IMR-90 (cell line): ENCODE results near the gene PRKAR1A. TPM values are rescaled to one million over a fixed set of nuclear protein-coding genes. Genes with fewer than 3 reads are reported as not detected.

Experiments
- ATAC-seq: fragments of 200-7000 bp; cut with Tn5 transposase; 2 replicates; pipeline ENCODE4 v1.9.1; 2020; ENCODE audit warnings: low read depth, mild to moderate bottlenecking, moderate library complexity
- BruUV-seq: library from RNA; stranded (reverse); fragments of 400-500 nt; replicated peaks from 2 replicates; lab custom pipeline; 2021; lab: Mats Ljungman, UMichigan
- CTCF ChIA-PET: fragments of 300-600 bp; formaldehyde crosslinking; extraction: SDS; loops from one replicate; lab custom pipeline; 2021; ENCODE audit warnings: antibody characterized with exemption; lab: Yijun Ruan, JAX
- POLR2A ChIA-PET: fragments of 300-600 bp; sonication (Branson Sonifier 250); formaldehyde crosslinking; loops from one replicate; lab custom pipeline; 2022; ENCODE audit warnings: antibody characterized with exemption; ENCODE audit not compliant: unreplicated experiment; lab: Charles Lee
- DNase-seq: peaks from one replicate; pipeline ENCODE4 v3.0.0; 2013
- H2AFZ ChIP-seq: replicated peaks from 2 replicates; pipeline ENCODE3; 2013; ENCODE audit warnings: low read length, mild to moderate bottlenecking; ENCODE audit not compliant: poor library complexity
- H2AK5ac ChIP-seq: 2 replicates; pipeline ENCODE4 v1.6.1; 2013; ENCODE audit warnings: low read depth, low read length, inconsistent platforms
- H2AK9ac ChIP-seq: replicated peaks from 2 replicates; pipeline ENCODE3; 2013; ENCODE audit warnings: mild to moderate bottlenecking, low read depth, low read length, moderate library complexity; ENCODE audit not compliant: poor library complexity
- H2BK120ac ChIP-seq: 2 replicates; pipeline ENCODE4 v1.6.1; 2013; ENCODE audit warnings: low read depth, low read length, inconsistent platforms
- H2BK15ac ChIP-seq: 3 replicates; pipeline ENCODE4 v1.6.1; 2013; ENCODE audit warnings: low read depth, low read length, inconsistent platforms
- H2BK20ac ChIP-seq: 2 replicates; pipeline ENCODE4 v1.6.1; 2013; ENCODE audit warnings: low read depth, mild to moderate bottlenecking, inconsistent platforms, low read length, moderate library complexity
- H2BK5ac ChIP-seq: 2 replicates; pipeline ENCODE4 v1.6.1; 2013; ENCODE audit warnings: mild to moderate bottlenecking, low read depth, low read length, inconsistent platforms; ENCODE audit not compliant: poor library complexity, severe bottlenecking
- H3K14ac ChIP-seq: replicated peaks from 2 replicates; pipeline ENCODE4 v1.6.1; 2013; ENCODE audit warnings: low read depth, low read length, inconsistent platforms
- H3K18ac ChIP-seq: 2 replicates; pipeline ENCODE4 v1.6.1; 2013; ENCODE audit warnings: low read depth, low read length, control low read depth
- H3K23ac ChIP-seq: 2 replicates; pipeline ENCODE4 v1.6.1; 2013; ENCODE audit warnings: low read depth, low read length, inconsistent platforms
- H3K27ac ChIP-seq: 2 replicates; pipeline ENCODE4 v1.5.1; 2013; ENCODE audit warnings: mild to moderate bottlenecking, control low read depth, low read length; ENCODE audit not compliant: insufficient read depth
- H3K27me3 ChIP-seq: 2 replicates; pipeline ENCODE4 v1.6.1; 2013; ENCODE audit warnings: low read length; ENCODE audit not compliant: control insufficient read depth, insufficient read depth
- H3K36me3 ChIP-seq: 2 replicates; pipeline ENCODE4 v1.6.1; 2013; ENCODE audit warnings: low read length, mixed read lengths; ENCODE audit not compliant: control insufficient read depth, insufficient read depth
- H3K4ac ChIP-seq: 2 replicates; pipeline ENCODE4 v1.6.1; 2013; ENCODE audit warnings: low read depth, low read length, inconsistent platforms
- H3K4me1 ChIP-seq: 2 replicates; pipeline ENCODE4 v1.6.1; 2013; ENCODE audit warnings: low read length, mixed read lengths; ENCODE audit not compliant: control insufficient read depth, insufficient read depth
- H3K4me2 ChIP-seq: 2 replicates; pipeline ENCODE4 v1.6.1; 2013; ENCODE audit warnings: low read depth, mild to moderate bottlenecking, control low read depth, low read length, moderate library complexity
- H3K4me3 ChIP-seq: 2 replicates; pipeline ENCODE4 v1.5.1; 2013; ENCODE audit warnings: low read depth, mild to moderate bottlenecking, control low read depth, low read length, moderate library complexity; ENCODE audit not compliant: insufficient read depth
- H3K56ac ChIP-seq: 2 replicates; pipeline ENCODE4 v1.6.1; 2013; ENCODE audit warnings: low read length, inconsistent platforms; ENCODE audit not compliant: insufficient read depth; ENCODE audit errors: extremely low read depth
- H3K79me1 ChIP-seq, 2 experiments: 2 replicates each; pipeline ENCODE4 v1.6.1; 2013; ENCODE audit warnings: low read length in 2 of 2, inconsistent platforms in 1 of 2, low read depth in 1 of 2
- H3K9ac ChIP-seq: 2 replicates; pipeline ENCODE4 v1.6.1; 2013; ENCODE audit warnings: low read depth, low read length, control low read depth
- H3K9me1 ChIP-seq: 2 replicates; pipeline ENCODE4 v1.6.1; 2013; ENCODE audit warnings: low read length, inconsistent platforms; ENCODE audit not compliant: insufficient read depth
- H3K9me3 ChIP-seq: 2 replicates; pipeline ENCODE4 v1.6.1; 2013; ENCODE audit warnings: low read length; ENCODE audit not compliant: control insufficient read depth, insufficient read depth
- H4K20me1 ChIP-seq: 2 replicates; pipeline ENCODE4 v1.6.1; 2013; ENCODE audit warnings: low read length, inconsistent platforms; ENCODE audit not compliant: insufficient read depth
- H4K5ac ChIP-seq: 2 replicates; pipeline ENCODE4 v1.6.1; 2013; ENCODE audit warnings: mild to moderate bottlenecking, low read depth, low read length, control low read depth
- H4K8ac ChIP-seq, 2 experiments: 2 replicates each; pipeline ENCODE4 v1.6.1; 2013; ENCODE audit warnings: low read depth in 2 of 2, low read length in 2 of 2, control low read depth in 1 of 2, inconsistent platforms in 1 of 2
- H4K91ac ChIP-seq: 2 replicates; pipeline ENCODE4 v1.6.1; 2013; ENCODE audit warnings: low read depth, low read length, inconsistent platforms; ENCODE audit not compliant: insufficient read depth
- FOS ChIP-seq: fragments of 150-350 bp; IDR thresholded peaks from 2 replicates; pipeline ENCODE4 v1.6.1; 2016; ENCODE audit warnings: low read depth, low read length
- MXI1 ChIP-seq: IDR thresholded peaks from 2 replicates; pipeline ENCODE4 v1.6.1; 2012; ENCODE audit warnings: low read depth, mild to moderate bottlenecking, low read length, moderate library complexity, borderline replicate concordance
- POLR2A ChIP-seq: IDR thresholded peaks from 2 replicates; pipeline ENCODE4 v1.6.1; 2012; ENCODE audit warnings: mild to moderate bottlenecking, low read depth, low read length
- SMC3 ChIP-seq: fragments of 150-350 bp; IDR thresholded peaks from 2 replicates; pipeline ENCODE4 v1.6.1; 2016; ENCODE audit warnings: low read depth, mild to moderate bottlenecking, antibody characterized with exemption, low read length, moderate library complexity
- USF2 ChIP-seq: fragments of 150-350 bp; IDR thresholded peaks from 2 replicates; pipeline ENCODE4 v1.6.1; 2017; ENCODE audit warnings: mild to moderate bottlenecking, antibody characterized with exemption, low read length, low read depth
- WGBS, 2 experiments: methylation state at CpG; one replicate each; pipeline versions ENCODE4 v1.1.5 to v1.1.7; 2013; ENCODE audit warnings: missing lambda C conversion rate in 2 of 2; ENCODE audit not compliant: insufficient read length in 1 of 2; ENCODE audit errors: extremely low coverage in 2 of 2; 5-methylcytosine and 5-hydroxymethylcytosine counted together
- dilution Hi-C: fragments of 300-500 bp; cut with HindIII; formaldehyde crosslinking; loops from one replicate; pipeline ENCODE4 v1.14.3; 2018; ENCODE audit warnings: low sequenced_read_pairs; ENCODE audit not compliant: unreplicated experiment
- in situ Hi-C: fragments of 300-500 bp; cut with MboI; formaldehyde crosslinking; loops from 3 replicates; pipeline ENCODE4 v1.14.3; 2019; ENCODE audit warnings: low sequenced_read_pairs, inconsistent platforms, mixed read lengths
- intact Hi-C: fragments of 100-400 bp; cut with micrococcal nuclease; formaldehyde crosslinking; loops from 2 replicates; pipeline ENCODE4 v1.10.0; 2022
- polyA plus RNA-seq, 3 experiments: library from polyadenylated mRNA; depleted of rRNA; stranded (reverse); fragments of >200 nt; gene quantifications; 2 replicates each; pipeline ENCODE4 v1.2.3, GENCODE V29; 2012; ENCODE audit warnings: low replicate concordance in 1 of 3
- total RNA-seq: library from RNA; depleted of rRNA; stranded (reverse); fragments of >200 nt; gene quantifications from 2 replicates; pipeline ENCODE4 v1.2.3, GENCODE V29; 2012

PRKAR1A gene
- total and polyA plus RNA-seq, 2 of the 4 experiments (the other 2 are of a cell fraction) = 145 to 256 TPM

DNA sequence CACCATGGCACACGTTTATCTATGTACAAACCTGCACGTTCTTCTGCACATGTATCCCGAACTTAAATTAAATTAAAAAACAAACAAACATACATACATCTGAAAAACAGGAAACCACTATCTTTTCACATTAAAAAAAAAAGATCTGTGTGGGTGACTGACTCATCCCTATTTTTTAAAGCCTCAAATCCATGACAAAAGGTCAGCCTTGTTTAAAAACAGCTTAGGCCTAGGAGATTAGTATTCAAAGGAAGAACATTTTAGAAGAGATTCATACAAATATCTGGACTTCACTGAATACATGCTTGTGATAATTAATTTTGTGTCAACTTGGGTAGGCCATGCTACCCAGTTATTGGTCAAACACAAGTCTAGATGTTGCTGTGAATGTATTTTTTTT lies 4.7 kb upstream of the PRKAR1A start:
- TF ChIP-seq FOS (no peak), USF2 (no peak), SMC3 (no peak), POLR2A (no peak), MXI1 (no peak)
- H3K27ac ChIP-seq = no peak overlapping the region
- H3K9me1 ChIP-seq = no peaks in the 10 kb centered on the region; the same call in 1 of the 2 replicates
- no peak overlapping the region for H2BK5ac ChIP-seq
- H4K8ac ChIP-seq = no peak overlapping the region
- no peak overlapping the region for H2AK5ac ChIP-seq
- POLR2A ChIA-PET = no interaction called here
- H2AK9ac ChIP-seq = no peak overlapping the region
- H3K4ac ChIP-seq = no peak overlapping the region
- H3K36me3 ChIP-seq = no peaks in the 10 kb centered on the region
- H3K56ac ChIP-seq = no peak overlapping the region
- BruUV-seq = no TSS peak
- H4K91ac ChIP-seq = no peak overlapping the region
- H3K4me1 ChIP-seq = no peaks in the 10 kb centered on the region
- dilution Hi-C loops = no loop called here
- H4K5ac ChIP-seq = no peak overlapping the region
- intact Hi-C loops = no loop called here
- H2AFZ ChIP-seq = no peak overlapping the region
- ATAC-seq (no peak), DNase-seq (no peak)
- H4K20me1 ChIP-seq = no peaks in the 10 kb centered on the region
- no peak overlapping the region for H3K9ac ChIP-seq
- no peak overlapping the region for H3K14ac ChIP-seq
- H3K27me3 ChIP-seq = no peaks in the 10 kb centered on the region
- in situ Hi-C loops = no loop called here
- no peak overlapping the region for H2BK20ac ChIP-seq
- no peak overlapping the region for H2BK120ac ChIP-seq
- H3K4me3 ChIP-seq = no peak overlapping the region
- no peak overlapping the region for H3K4me2 ChIP-seq
- WGBS, 2 experiments = 100% methylated on average over 1 of the region's 3 CpGs; no CpG with 5 or more reads in 1 of the 2 experiments
- H3K18ac ChIP-seq = no peak overlapping the region
- CTCF ChIA-PET = interaction anchor here (0.7 kb wide), 1 partner anchor 1033 kb away, joined by 6 read pairs; no protein-coding TSS in a partner anchor
- H3K23ac ChIP-seq = no peak overlapping the region
- H3K9me3 ChIP-seq = no peaks in the 10 kb centered on the region
- no peaks in the 10 kb centered on the region for H3K79me1 ChIP-seq
- no peak overlapping the region for H2BK15ac ChIP-seq
